GM12873 (cell line): Measurements from ENCODE around the gene SLC8A3.

Source experiments
- CTCF ChIP-seq: IDR thresholded peaks from 2 replicates; pipeline ENCODE4 v1.5.1; 2012; ENCODE audit warnings: low read depth, mild to moderate bottlenecking, moderate library complexity, low read length, control low read depth; ENCODE audit not compliant: insufficient read depth; ENCODE audit errors: missing control alignments

SLC8A3 gene

GRCh38 chr14:70004791-70005190 lies 184.0 kb downstream of the SLC8A3 start:
- TF ChIP-seq CTCF, result no peak

- no peak for TF ChIP-seq CTCF
Observed at GRCh38 chr14:70002589-70003346, 186.0 kb downstream of the SLC8A3 start.

GRCh38 chr14:70000601-70001000 lies 188.2 kb downstream of the SLC8A3 start:
- TF ChIP-seq CTCF, result no peak

- TF ChIP-seq CTCF, result no peak
Observed at GRCh38 chr14:69999261-69999674, 189.5 kb downstream of the SLC8A3 start.

GRCh38 chr14:69997849-69998248 lies 190.9 kb downstream of the SLC8A3 start:
- TF ChIP-seq CTCF, result no peak

GRCh38 chr14:69996216-69996615 lies 192.5 kb downstream of the SLC8A3 start:
- TF ChIP-seq CTCF, result no peak
